ENCODE measurements around the gene ZFP69B.
A peak's percentile ranks its signal among the peaks of the same experiment; 100 is the strongest.
"Not testable (repeated sequence)": the region's sequence is repeated elsewhere in the genome, so short reads cannot be mapped to it uniquely, and the experiment has no call there.

ZFP69B gene

GRCh38 chr1:40438391-40439015 is 11.8 kb upstream of the ZFP69B start:
- no peak for DNase-seq

DNA sequence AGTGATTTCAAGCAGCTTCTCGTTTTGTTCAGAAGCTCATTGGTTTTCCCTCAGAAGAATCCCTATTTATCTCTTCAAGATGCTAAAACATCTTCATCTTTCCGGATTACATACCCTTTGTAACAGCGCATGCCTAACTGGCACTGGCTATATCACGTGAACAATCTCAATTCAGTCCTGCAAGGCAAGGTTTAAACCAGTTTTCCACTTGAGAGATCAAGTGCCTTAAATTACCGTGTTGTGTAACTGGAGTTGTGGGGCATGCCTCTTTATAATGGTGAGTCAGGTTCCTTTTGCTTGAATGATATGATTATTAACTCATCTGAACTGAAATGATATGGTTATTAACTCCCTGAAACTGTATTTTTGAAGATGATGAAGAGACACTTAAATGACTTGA is 11.0 kb upstream of the ZFP69B start:
- DNase-seq = no peak

DNA sequence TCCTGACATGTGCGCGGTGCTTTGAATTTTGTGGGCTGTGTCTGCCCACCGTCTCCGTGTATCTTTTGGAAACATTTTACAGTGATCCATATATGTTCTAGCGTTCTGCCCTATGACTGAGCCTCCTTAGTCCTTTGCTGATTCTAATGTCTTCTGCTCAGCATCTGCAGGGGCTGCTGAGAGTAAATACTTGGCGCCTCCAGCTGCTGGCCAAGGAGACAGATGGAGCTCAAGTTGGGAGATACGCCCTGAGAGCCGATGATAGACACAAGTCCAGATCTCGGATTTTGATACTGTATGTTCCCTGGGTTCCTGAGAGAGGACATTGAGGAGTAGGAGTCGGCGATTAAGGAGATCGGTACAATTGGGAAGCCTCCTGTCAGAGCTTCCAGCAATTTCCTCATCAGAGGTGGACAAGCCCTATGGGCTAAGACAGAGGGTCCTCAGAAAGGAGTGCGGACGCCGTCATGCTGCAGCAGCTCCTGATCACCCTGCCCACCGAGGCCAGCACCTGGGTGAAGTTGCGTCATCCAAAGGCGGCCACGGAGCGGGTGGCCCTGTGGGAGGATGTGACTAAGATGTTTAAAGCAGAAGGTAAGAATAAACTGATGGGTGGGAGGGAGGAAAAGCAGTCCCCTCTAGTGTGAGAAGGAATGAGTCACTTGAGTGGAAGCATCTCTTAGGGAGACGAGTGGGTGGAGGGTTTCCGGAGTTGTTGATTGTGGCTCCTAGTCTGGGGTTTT is 390 bp downstream of the ZFP69B start:
- DNase-seq = peak; percentile 62

GRCh38 chr1:40451238-40451585 is 936 bp downstream of the ZFP69B start:
- DNase-seq = no peak

DNA sequence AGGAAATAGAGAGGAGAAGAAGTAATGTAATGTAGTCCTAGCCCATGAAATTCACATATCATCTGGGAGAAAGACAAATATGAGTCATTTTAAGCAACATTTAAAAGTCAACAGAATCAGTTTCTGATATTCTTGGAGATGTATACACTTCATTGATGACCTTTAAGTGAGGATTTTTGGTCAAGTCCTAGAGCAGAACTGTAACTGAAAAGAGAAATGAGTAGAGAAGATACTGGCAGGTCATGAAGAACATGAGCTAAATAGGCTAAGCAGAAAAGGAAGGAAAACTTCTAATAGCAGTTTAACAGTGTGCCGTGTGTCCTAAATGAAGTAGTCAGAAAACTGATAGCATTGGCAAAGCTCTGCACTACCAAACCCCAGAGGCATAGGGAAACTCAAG is 4.6 kb downstream of the ZFP69B start:
- no peak for DNase-seq

GRCh38 chr1:40462956-40463590 is 12.8 kb downstream of the ZFP69B start:
- DNase-seq = no peak

DNA sequence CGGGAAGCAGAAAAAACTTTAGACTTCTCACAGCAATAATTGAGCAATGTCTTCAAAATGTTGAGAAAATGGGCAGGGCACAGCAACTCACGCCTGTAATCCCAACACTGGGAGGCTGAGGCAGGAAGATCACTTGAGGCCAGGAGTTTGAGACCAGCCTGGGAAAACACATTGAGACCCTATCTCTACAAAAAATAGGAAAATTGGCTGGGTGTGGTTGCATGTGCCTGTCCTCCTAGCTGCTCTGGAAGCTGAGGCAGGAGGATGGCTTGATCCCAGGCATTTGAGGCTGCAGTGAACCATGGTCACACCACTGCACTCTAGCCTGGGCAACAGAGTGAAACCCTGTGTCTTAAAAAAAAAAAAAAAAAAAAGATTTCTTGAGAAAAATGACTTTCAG is 19.1 kb downstream of the ZFP69B start:
- DNase-seq = no peak

- DNase-seq = no peak
These were observed 25.0 kb downstream of the ZFP69B start for GRCh38 chr1:40475268-40475667.

GRCh38 chr1:40476924-40477677 is 26.8 kb downstream of the ZFP69B start, which contains the start of gene ZFP69:
Gene ZFP69 (plus strand): TSS chr1:40477290. CDS start chr1:40479362, 2,072 bp downstream.
- peak; percentile 79 for DNase-seq

DNA sequence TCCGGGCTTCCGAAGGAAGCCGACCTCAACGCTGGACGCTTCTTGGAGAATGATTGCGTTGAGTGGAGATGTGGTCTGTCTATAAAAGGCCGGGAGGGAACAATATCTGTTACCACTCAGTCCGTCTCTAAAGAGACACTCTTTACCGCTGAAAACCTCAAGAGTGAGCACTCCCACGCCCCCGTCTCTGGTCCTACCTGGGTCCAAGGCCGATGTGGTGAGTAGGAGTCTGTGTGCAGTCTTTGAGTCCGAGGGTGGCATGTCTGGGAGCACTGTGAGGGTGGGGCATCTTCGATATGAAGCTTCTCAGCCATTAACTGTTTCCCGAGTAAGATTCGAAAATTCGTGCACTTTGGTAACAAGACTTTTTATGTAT is 27.4 kb downstream of the ZFP69B start:
- no peak for DNase-seq

DNA sequence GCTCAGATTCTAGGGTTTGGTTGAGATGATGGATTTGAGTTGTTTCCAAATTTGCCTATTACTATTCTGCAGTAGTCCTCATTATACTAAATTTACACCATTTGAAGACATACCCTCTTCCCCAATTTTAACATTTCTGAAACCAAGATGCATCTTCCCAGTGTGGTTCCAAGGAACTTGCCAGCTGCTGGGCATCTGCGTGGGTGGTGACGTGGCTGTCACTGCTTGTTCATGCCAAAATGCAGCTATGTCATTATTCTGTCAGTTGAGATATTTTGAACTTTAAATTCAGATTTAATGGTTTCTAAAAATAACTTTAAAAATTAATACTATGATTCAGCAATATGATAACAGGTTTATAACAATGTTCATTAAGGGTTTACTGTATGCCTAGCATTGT is 28.0 kb downstream of the ZFP69B start:
- no peak for DNase-seq

DNA sequence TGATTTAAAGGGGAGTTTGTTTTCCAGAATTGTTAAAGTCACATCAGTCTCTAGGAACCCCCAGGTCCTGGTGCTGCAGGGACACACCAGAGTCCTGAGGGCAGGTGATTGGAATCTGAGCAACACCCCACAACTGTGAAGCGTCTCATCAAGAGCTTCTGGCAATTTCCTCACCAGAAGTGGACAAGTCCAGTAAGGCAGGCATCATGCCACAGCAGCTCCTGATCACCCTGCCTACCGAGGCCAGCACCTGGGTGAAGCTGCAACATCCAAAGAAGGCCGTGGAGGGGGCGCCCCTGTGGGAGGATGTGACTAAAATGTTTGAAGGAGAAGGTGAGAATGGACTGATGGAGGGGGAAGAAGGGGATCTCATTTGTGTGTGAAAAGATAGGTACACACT is 28.9 kb downstream of the ZFP69B start:
- DNase-seq = no peak

GRCh38 chr1:40495315-40495903 is 45.1 kb downstream of the ZFP69B start:
- no peak for DNase-seq

GRCh38 chr1:40502651-40503050 is 52.4 kb downstream of the ZFP69B start:
- not testable (repeated sequence) for DNase-seq

GRCh38 chr1:40507973-40508372 is 57.7 kb downstream of the ZFP69B start:
- no peak for DNase-seq

GRCh38 chr1:40508375-40509341 is 58.4 kb downstream of the ZFP69B start, which contains the start of gene EXO5:
Gene EXO5 (plus strand): TSS chr1:40508767. CDS start chr1:40514545, 5,778 bp downstream.
- peak; percentile 78 for DNase-seq
